NB4 (cell line): Measurements from ENCODE around the gene CMIP.

Experiments
- DNase-seq: peaks from one replicate; pipeline ENCODE4 v3.0.0; 2010; ENCODE audit warnings: low read depth
- H3K4me3 ChIP-seq: one replicate; pipeline ENCODE4 v1.5.1; 2011; ENCODE audit warnings: mild to moderate bottlenecking, low read depth, low read length, moderate library complexity
- CTCF ChIP-seq: IDR thresholded peaks from one replicate; pipeline ENCODE4 v1.5.1; 2012; ENCODE audit warnings: low read depth, low read length
- MYC ChIP-seq: IDR thresholded peaks from 2 replicates; pipeline ENCODE4 v1.6.1; 2011; ENCODE audit warnings: low read depth, low read length
- POLR2A ChIP-seq: IDR thresholded peaks from 2 replicates; pipeline ENCODE4 v1.6.1; 2011; ENCODE audit warnings: mild to moderate bottlenecking; ENCODE audit not compliant: insufficient read length; ENCODE audit errors: extremely low read depth
- TF ChIP-seq, protein P1 (sequence below): IDR thresholded peaks from 2 replicates; pipeline ENCODE4 v1.6.1; 2011; ENCODE audit warnings: low read depth, low read length

CMIP gene

DNA sequence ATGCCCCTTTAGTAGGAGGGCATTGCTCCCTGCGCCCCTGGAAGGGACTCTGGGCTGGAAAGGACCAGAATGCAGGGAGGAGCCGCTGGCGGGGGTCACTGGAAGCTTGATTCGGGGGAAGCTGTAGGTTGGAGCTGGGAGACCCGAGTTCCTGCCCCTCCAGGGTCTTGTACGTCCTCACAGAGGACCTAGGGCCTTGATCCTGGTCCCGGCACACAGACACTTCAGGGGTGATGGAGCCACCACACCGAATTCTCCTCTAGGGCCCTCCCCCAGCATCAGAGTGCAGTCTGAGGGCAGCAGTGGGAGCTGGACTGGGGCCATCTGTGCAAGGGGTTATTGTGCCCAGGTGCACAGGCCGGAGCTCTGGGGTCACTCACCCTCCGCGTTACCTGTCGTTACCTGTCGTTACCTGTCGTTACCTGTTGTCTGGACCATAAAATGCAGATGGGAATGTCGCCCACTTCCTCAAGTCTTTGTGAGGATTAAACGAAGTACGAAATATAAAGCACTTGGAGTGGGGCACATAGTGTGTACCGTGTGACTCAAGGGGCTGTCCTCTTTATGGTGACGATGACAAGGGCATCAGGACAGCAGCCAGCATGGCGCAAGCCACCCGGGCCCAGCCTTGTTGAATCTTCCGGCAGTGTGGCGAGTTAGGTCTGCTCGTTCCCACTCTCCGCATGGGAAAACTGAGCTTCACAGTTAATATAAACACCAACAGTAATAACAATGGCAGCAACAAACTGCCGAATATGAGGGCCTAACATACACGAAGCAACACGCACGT lies 48.6 kb downstream of the CMIP start:
- no peak for DNase-seq
- TF ChIP-seq CTCF (no peak), POLR2A (no peak), MYC (no peak)
- TF ChIP-seq, protein P1, sequence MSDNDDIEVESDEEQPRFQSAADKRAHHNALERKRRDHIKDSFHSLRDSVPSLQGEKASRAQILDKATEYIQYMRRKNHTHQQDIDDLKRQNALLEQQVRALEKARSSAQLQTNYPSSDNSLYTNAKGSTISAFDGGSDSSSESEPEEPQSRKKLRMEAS = no peak
- no peak overlapping the region for H3K4me3 ChIP-seq

- TF ChIP-seq POLR2A (no peak), MYC (no peak), CTCF (no peak)
- TF ChIP-seq, protein P1 = peak; percentile 19; the same call in 1 of the 2 replicates
- no peak overlapping the region for H3K4me3 ChIP-seq
- peak; percentile 49 for DNase-seq
These were observed 49.3 kb downstream of the CMIP start for GRCh38 chr16:81493755-81494433.

DNA sequence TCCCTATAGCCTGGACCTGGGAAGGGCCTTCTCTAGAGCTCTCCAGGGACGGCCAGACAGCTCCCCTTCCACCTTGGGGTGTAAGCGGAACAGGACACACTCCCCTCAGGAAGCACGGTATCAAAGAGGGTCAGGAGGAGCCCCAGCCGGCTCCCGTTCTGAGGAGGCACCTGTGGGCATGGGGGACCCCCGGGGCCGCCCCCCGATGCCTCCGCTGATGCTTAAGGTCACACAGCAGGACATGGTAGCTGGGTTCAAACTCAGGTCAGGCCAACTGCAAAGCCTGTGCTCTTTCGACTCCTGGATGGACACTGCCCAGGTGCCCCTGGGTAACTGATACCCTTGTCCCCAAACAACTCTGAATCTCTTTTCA lies 49.8 kb downstream of the CMIP start:
- DNase-seq = no peak
- no peak for TF ChIP-seq MYC
- TF ChIP-seq POLR2A = no peak
- TF ChIP-seq CTCF = no peak
- TF ChIP-seq, protein P1 = no peak
- H3K4me3 ChIP-seq = no peak overlapping the region

DNA sequence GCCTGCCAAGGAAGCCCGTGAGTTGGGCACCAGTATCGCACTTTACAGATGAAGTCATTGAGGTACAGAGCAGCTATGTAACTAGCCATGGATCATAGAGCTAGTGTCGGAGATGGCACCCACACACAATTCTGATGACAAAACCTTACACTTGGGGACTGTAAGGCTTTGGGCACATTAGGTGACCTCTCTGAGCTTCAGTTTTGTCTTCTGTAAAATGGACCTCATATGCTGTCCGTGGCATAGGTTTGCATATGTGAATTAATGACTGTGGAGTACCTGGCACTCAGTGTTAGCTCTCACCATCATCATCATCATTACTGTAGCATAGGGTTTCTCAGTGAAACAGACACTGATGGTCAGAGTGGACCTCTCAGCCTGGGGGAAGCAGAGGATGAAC lies 50.3 kb downstream of the CMIP start:
- no peak overlapping the region for H3K4me3 ChIP-seq
- DNase-seq = no peak

More for the DNA sequence above, 50.3 kb downstream of the CMIP start:
- TF ChIP-seq MYC (no peak), CTCF (no peak), POLR2A (no peak)
- TF ChIP-seq, protein P1 = no peak
